GM12801 (cell line): ENCODE results near the gene MYH6.

Experiments
- CTCF ChIP-seq: IDR thresholded peaks from one replicate; pipeline ENCODE4 v1.5.1; 2011; ENCODE audit warnings: control low read depth; ENCODE audit not compliant: insufficient read length; ENCODE audit errors: extremely low read depth

Gene MYH6

GRCh38 chr14:23382731-23383440, 25.2 kb downstream of the MYH6 start:
- no peak for TF ChIP-seq CTCF

- TF ChIP-seq CTCF, result no peak
Measured at GRCh38 chr14:23382276-23382675, 25.8 kb downstream of the MYH6 start.

- TF ChIP-seq CTCF, result no peak
Measured at GRCh38 chr14:23381871-23382270, 26.2 kb downstream of the MYH6 start.

- no peak for TF ChIP-seq CTCF
Measured at GRCh38 chr14:23380976-23381375, 27.1 kb downstream of the MYH6 start.

GRCh38 chr14:23380197-23380914, 27.7 kb downstream of the MYH6 start:
- TF ChIP-seq CTCF, result no peak

- TF ChIP-seq CTCF, result no peak
Measured at GRCh38 chr14:23379366-23380196, 28.5 kb downstream of the MYH6 start.

GRCh38 chr14:23378612-23379220, 29.4 kb downstream of the MYH6 start:
- no peak for TF ChIP-seq CTCF
